ENCODE data around the gene THSD4. TPM values are rescaled to one million over a fixed set of nuclear protein-coding genes. Genes with fewer than 3 reads are reported as not detected.

Gene THSD4
- total and polyA plus RNA-seq, 9 of the 15 experiments (the other 6 are each of a cell fraction or from before 2014, with no cell fraction given) = 0.04 TPM; not detected in 5

DNA sequence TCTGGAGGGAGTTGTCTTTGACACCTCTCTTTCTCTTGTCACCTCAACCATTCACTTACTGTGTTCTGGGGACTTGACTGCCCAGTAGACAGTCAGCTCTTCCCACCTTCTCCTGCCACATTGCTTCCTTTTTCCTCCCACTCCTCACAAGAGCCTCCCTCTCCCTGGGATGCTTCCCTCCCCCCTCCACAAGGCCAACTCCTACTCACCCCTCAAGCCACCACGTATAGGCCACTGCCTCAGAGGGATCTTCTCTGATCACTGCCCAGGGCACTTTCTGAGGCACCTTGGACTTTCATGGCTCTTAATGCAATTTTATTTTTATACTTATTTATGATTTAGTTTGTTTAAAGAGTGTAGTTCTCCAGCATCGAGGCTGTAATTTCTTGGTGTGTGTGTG, 23.2 kb downstream of the THSD4 start:
- WGBS (ENCODE audit: insufficient coverage, low coverage, missing lambda C conversion rate) = 0% methylated on average over 2 of the region's 2 CpGs
- no peaks in the 10 kb centered on the region for H3K9me3 ChIP-seq (replicated peaks; ENCODE audit: control insufficient read depth, insufficient read depth, low read depth, low read length)
- H3K4me2 ChIP-seq (ENCODE audit: insufficient read depth, low read length) = no peak overlapping the region
- H3K79me2 ChIP-seq (ENCODE audit: control insufficient read depth, insufficient read depth, low read length) = no peaks in the 10 kb centered on the region
- FAIRE-seq = no peak
- H3K9me1 ChIP-seq (ENCODE audit: control insufficient read depth, insufficient read depth, low read length) = no peaks in the 10 kb centered on the region
- ATAC-seq = no peak
- BruUV-seq (replicated peaks) = no TSS peak
- TF ChIP-seq ZNF76 (CRISPR knock-in tag; IDR thresholded peaks at IDR 0.05; ENCODE audit: borderline replicate concordance) (no peak), SMAD1 (IDR thresholded peaks at IDR 0.05; ENCODE audit: low read depth, low read length, partially characterized antibody) (no peak), KAT8 (IDR thresholded peaks at IDR 0.05; ENCODE audit: low read depth) (no peak), RNF2 (IDR thresholded peaks at IDR 0.05) (no peak), ATF7 (IDR thresholded peaks at IDR 0.05) (no peak), HDAC8 (tag; IDR thresholded peaks at IDR 0.05) (no peak)
- H4K20me1 ChIP-seq (replicated peaks; ENCODE audit: control insufficient read depth, insufficient read depth, low read length) = no peaks in the 10 kb centered on the region
- no peak overlapping the region for H3K27ac ChIP-seq (ENCODE audit: extremely low read depth, low read depth, low read length)
- intact Hi-C loops (cut with micrococcal nuclease) = no loop called here
- H3K4me3 ChIP-seq = no peak overlapping the region
- ChIA-PET CTCF (ENCODE audit: low intra/inter-chr PET ratio) (no interaction called here), POLR2A (no interaction called here)
- H3K9ac ChIP-seq (ENCODE audit: insufficient read depth in 1 of 2, low read depth in 2 of 2, low read length in 2 of 2) = no peak overlapping the region
- no peak overlapping the region for H2AFZ ChIP-seq (ENCODE audit: low read depth, low read length)
- peaks cover 0 to 9% of the 10 kb centered on the region in 2 experiments; a peak in 1 of 5 replicates for H3K27me3 ChIP-seq (ENCODE audit: control insufficient read depth in 2 of 2, insufficient read depth in 2 of 2, low read length in 2 of 2)
- in situ Hi-C loops (cut with MboI) = no loop called here
- no peak for DNase-seq (ENCODE audit: extremely low read depth in 1 of 4, low spot score in 3 of 4)
- no peaks in the 10 kb centered on the region for H3K36me3 ChIP-seq (ENCODE audit: control insufficient read depth, insufficient read depth, low read length)
- no peaks in the 10 kb centered on the region for H3K4me1 ChIP-seq (replicated peaks in 1 of 2; ENCODE audit: control insufficient read depth in 2 of 2, insufficient read depth in 2 of 2, low read length in 2 of 2)

DNA sequence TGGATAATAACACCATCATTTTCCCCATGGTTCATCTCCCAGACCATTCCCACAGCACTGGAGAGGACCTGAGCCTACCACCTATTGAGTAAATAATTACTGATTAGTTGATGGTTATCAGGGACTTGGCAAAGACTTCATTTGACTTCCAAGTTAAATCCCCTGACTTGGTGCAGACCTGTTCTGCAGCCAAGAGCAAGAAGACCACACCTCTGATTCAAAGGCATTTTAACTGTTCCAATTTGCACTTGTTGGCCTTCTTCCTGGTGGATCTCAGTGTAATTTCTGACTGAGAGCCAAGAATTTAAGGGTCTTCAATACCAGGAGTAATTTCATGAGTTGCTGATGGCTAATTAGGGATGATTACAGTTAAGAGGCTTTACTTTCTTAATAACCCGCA, 24.0 kb downstream of the THSD4 start:
- Histone ChIP-seq H3K27me3 (ENCODE audit: control insufficient read depth in 2 of 2, insufficient read depth in 2 of 2, low read length in 2 of 2) (peaks cover 0 to 5% of the 10 kb centered on the region in 2 experiments; a peak in 1 of 5 replicates), H3K9me3 (replicated peaks; ENCODE audit: control insufficient read depth, insufficient read depth, low read depth, low read length) (no peaks in the 10 kb centered on the region), H3K4me2 (ENCODE audit: insufficient read depth, low read length) (no peak overlapping the region), H3K36me3 (ENCODE audit: control insufficient read depth, insufficient read depth, low read length) (no peaks in the 10 kb centered on the region), H3K79me2 (ENCODE audit: control insufficient read depth, insufficient read depth, low read length) (no peaks in the 10 kb centered on the region), H2AFZ (ENCODE audit: low read depth, low read length) (no peak overlapping the region), H3K9me1 (ENCODE audit: control insufficient read depth, insufficient read depth, low read length) (no peaks in the 10 kb centered on the region), H3K4me3 (no peak overlapping the region), H4K20me1 (replicated peaks; ENCODE audit: control insufficient read depth, insufficient read depth, low read length) (no peaks in the 10 kb centered on the region), H3K4me1 (replicated peaks in 1 of 2; ENCODE audit: control insufficient read depth in 2 of 2, insufficient read depth in 2 of 2, low read length in 2 of 2) (no peaks in the 10 kb centered on the region), H3K9ac (ENCODE audit: insufficient read depth in 1 of 2, low read depth in 2 of 2, low read length in 2 of 2) (no peak overlapping the region), H3K27ac (ENCODE audit: extremely low read depth, low read depth, low read length) (no peak overlapping the region)
- DNase-seq (ENCODE audit: extremely low read depth in 1 of 4, low spot score in 3 of 4) (no peak), FAIRE-seq (no peak), ATAC-seq (no peak)
- no TSS peak for BruUV-seq (replicated peaks)
- intact Hi-C loops (cut with micrococcal nuclease) (no loop called here), in situ Hi-C loops (cut with MboI) (no loop called here)
- 0% methylated on average over 1 of the region's 1 CpG for WGBS (ENCODE audit: insufficient coverage, low coverage, missing lambda C conversion rate)
- POLR2A ChIA-PET = no interaction called here
- CTCF ChIA-PET (ENCODE audit: low intra/inter-chr PET ratio) = no interaction called here
- TF ChIP-seq WHSC1 (IDR thresholded peaks at IDR 0.05; ENCODE audit: low read length) (no peak), ARID1B (IDR thresholded peaks at IDR 0.05) (no peak), GABPA (tag; conservative IDR thresholded peaks at IDR 0.05; ENCODE audit: low read depth) (no peak), KLF10 (CRISPR knock-in tag; IDR thresholded peaks at IDR 0.05) (no peak), THAP12 (CRISPR knock-in tag; IDR thresholded peaks at IDR 0.05) (no peak), CEBPG (CRISPR knock-in tag; IDR thresholded peaks at IDR 0.05) (no peak), CEBPG (tag; conservative IDR thresholded peaks at IDR 0.05 in 1 of 2, IDR thresholded peaks at IDR 0.05 in 1 of 2) (no peak), KLF16 (IDR thresholded peaks at IDR 0.05) (no peak), GATA2 (CRISPR knock-in tag; IDR thresholded peaks at IDR 0.05) (no peak), XRCC4 (IDR thresholded peaks at IDR 0.05; ENCODE audit: extremely low read depth, insufficient read depth, insufficient read length) (no peak), MCM2 (IDR thresholded peaks at IDR 0.05; ENCODE audit: low read depth) (no peak), ZNF316 (IDR thresholded peaks at IDR 0.05) (no peak), ZNF143 (CRISPR knock-in tag; IDR thresholded peaks at IDR 0.05) (no peak), LARP7 (IDR thresholded peaks at IDR 0.05) (no peak)
